Progenitor cell of endocrine pancreas (in vitro differentiated cells): ENCODE measurements around the gene HKDC1. TPM values are rescaled to one million over a fixed set of nuclear protein-coding genes. Genes with fewer than 3 reads are reported as not detected.
"Not testable (repeated sequence)": the region's sequence is repeated elsewhere in the genome, so short reads cannot be mapped to it uniquely, and the experiment has no call there.

Experiments used
- DNase-seq: peaks from one replicate; pipeline ENCODE4 v3.0.0; 2021; ENCODE audit warnings: low spot score; ENCODE audit not compliant: unreplicated experiment
- H3K27ac Mint-ChIP-seq: 2 replicates; pipeline ENCODE4 v1.8.0; 2021; ENCODE audit warnings: mild to moderate bottlenecking, moderate library complexity, mixed read lengths
- H3K27me3 Mint-ChIP-seq: 2 replicates; pipeline ENCODE4 v1.8.0; 2021; ENCODE audit warnings: mixed read lengths
- H3K36me3 Mint-ChIP-seq: 2 replicates; pipeline ENCODE4 v1.8.0; 2022; ENCODE audit warnings: mixed read lengths; ENCODE audit not compliant: insufficient read depth
- H3K4me1 Mint-ChIP-seq: 2 replicates; pipeline ENCODE4 v1.8.0; 2021; ENCODE audit warnings: low read depth, mixed read lengths
- H3K4me3 Mint-ChIP-seq: 2 replicates; pipeline ENCODE4 v1.8.0; 2021; ENCODE audit warnings: low read depth, mild to moderate bottlenecking, moderate library complexity, mixed read lengths
- H3K9me3 Mint-ChIP-seq: 2 replicates; pipeline ENCODE4 v1.8.0; 2021; ENCODE audit warnings: low read depth, mixed read lengths
- total RNA-seq: library from RNA; stranded (reverse); gene quantifications from 2 replicates; pipeline ENCODE4 v1.2.1, GENCODE V29; 2021
- TF ChIP-seq, protein P1 (sequence below): fragments of 200-600 bp; sonication (generic); IDR thresholded peaks from one replicate; pipeline ENCODE4 v1.5.0; 2021; ENCODE audit warnings: antibody characterized with exemption, mild to moderate bottlenecking; ENCODE audit not compliant: unreplicated experiment

The HKDC1 gene
- total RNA-seq, 1 donor from 2014 or later: 4.1 TPM

DNA sequence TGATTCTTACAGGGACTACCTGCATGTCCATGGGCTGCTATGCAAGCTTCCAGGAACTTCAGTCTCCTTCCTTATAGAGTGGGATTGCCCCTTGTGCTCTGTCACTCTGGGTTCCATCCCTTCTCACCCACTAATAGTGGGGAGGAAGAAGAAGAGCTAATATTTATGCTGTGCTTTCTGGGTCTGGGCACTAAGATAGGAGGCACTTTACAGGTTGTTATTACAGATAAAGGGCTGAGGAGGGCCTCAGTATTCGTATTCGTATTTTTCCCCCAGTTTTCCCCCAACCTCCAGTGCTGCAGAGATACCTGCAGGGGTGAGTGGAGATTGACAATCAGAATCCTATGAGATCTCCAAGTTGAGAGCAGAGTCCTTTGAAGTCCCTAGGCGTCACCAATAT is 72.3 kb downstream of the HKDC1 start:
- Mint-ChIP-seq H3K4me3 (no peak overlapping the region), H3K27me3 (peaks cover 11% of the 10 kb centered on the region), H3K9me3 (no peaks in the 10 kb centered on the region), H3K36me3 (no peaks in the 10 kb centered on the region), H3K27ac (no peak overlapping the region), H3K4me1 (no peaks in the 10 kb centered on the region)
- DNase-seq: no peak
- TF ChIP-seq, protein P1, sequence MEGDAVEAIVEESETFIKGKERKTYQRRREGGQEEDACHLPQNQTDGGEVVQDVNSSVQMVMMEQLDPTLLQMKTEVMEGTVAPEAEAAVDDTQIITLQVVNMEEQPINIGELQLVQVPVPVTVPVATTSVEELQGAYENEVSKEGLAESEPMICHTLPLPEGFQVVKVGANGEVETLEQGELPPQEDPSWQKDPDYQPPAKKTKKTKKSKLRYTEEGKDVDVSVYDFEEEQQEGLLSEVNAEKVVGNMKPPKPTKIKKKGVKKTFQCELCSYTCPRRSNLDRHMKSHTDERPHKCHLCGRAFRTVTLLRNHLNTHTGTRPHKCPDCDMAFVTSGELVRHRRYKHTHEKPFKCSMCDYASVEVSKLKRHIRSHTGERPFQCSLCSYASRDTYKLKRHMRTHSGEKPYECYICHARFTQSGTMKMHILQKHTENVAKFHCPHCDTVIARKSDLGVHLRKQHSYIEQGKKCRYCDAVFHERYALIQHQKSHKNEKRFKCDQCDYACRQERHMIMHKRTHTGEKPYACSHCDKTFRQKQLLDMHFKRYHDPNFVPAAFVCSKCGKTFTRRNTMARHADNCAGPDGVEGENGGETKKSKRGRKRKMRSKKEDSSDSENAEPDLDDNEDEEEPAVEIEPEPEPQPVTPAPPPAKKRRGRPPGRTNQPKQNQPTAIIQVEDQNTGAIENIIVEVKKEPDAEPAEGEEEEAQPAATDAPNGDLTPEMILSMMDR: no peak

DNA sequence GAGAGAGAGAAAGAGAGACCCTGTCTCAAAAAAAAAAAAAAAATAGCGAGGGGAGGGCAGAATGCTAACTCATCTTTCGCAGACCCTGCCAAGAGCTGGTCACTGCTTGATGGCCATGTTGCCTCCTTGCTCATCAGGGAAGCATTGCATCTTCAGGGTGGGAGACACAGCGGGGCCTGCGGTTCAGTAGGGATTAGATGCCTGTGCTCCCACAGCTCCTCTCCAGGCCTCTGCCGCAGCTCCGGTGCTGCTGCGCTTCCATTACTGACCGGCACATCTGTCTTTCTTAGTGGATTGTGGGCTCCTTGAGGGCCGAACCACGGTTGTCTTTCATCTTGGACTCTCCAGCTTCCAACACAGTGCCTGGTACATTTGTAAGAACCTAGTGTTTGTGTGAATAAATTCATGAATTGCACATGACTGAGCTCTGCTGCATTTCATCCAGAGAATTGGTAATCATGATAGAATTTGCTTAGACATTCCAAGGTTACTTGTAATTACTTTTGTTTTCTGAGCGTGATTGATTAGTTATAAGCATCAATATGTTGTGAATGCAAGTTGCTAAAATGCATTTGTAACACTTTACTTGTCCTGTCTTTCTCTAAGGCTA is 75.0 kb downstream of the HKDC1 start:
- no peak overlapping the region for H3K4me3 Mint-ChIP-seq
- no peaks in the 10 kb centered on the region for H3K4me1 Mint-ChIP-seq
- no peaks in the 10 kb centered on the region for H3K36me3 Mint-ChIP-seq
- H3K9me3 Mint-ChIP-seq: no peaks in the 10 kb centered on the region
- DNase-seq: no peak
- H3K27ac Mint-ChIP-seq: no peak overlapping the region
- TF ChIP-seq, protein P1: no peak
- peaks cover 11% of the 10 kb centered on the region for H3K27me3 Mint-ChIP-seq

DNA sequence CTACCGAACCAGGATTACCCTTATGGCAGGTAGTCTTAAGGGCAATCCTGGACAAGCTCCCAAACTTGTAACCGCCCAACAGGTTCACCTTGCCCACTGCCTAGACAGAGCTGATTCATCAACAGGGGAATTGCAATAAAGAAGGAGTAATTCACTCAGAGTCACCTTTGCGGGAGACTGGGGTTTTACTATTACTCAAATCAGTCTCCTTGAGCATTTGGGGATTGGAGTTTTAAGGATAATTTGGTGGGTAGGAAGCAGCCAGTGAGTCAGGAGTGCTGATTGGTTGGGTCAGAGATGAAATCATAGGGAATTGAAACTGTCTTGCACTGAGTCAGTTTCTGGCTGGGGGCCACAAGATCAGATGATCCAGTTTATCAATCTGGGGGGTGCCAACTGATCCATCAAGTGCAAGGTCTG is 83.5 kb downstream of the HKDC1 start:
- TF ChIP-seq, protein P1: no peak
- H3K27ac Mint-ChIP-seq: no peak overlapping the region
- peaks cover 8% of the 10 kb centered on the region for H3K4me1 Mint-ChIP-seq
- no peaks in the 10 kb centered on the region for H3K9me3 Mint-ChIP-seq
- no peaks in the 10 kb centered on the region for H3K36me3 Mint-ChIP-seq
- no peak for DNase-seq
- H3K4me3 Mint-ChIP-seq: no peak overlapping the region
- H3K27me3 Mint-ChIP-seq: no peaks in the 10 kb centered on the region

DNA sequence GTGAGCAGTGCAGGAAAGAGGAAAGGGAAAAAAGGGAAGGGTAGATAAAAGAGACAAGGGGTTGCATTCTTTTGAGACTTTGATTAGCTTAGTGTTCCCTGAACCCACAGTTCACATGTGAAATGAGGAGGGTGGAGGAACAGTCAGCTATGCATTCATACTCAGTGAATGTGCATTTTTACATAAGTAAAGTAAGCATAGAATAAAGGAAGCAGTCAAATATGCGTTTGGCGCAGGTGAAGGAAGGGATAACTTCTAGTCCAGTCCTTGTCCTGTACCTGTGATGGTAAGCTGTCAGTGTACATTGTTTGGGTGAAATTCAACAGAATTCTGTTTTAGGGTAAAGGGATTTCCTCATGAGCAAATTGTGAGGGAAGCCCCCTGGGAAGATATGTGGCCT is 86.3 kb downstream of the HKDC1 start:
- TF ChIP-seq, protein P1: no peak
- no peaks in the 10 kb centered on the region for H3K9me3 Mint-ChIP-seq
- peaks cover 13% of the 10 kb centered on the region for H3K4me1 Mint-ChIP-seq
- no peak overlapping the region for H3K27ac Mint-ChIP-seq
- H3K27me3 Mint-ChIP-seq: peaks cover 3% of the 10 kb centered on the region
- no peaks in the 10 kb centered on the region for H3K36me3 Mint-ChIP-seq
- DNase-seq: no peak
- no peak overlapping the region for H3K4me3 Mint-ChIP-seq

DNA sequence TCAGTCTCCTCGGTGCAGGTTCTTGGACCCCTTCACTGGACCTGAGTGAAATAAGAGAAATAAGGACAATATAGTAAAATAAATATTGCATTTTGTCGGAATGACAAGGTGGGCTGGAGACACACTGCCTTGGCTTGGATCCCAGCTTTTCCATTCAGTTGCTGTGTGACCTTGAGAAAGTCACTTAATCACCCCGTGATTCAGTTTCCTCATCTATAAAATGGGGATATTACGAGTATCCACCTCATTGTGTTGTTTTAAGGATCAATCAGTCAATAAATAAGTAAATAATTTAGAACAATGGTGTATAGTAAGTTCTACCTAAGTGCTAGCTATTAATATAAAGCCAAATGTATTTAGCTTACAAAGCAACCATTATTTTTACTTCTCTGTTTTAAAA is 87.3 kb downstream of the HKDC1 start:
- TF ChIP-seq, protein P1: no peak
- no peak overlapping the region for H3K27ac Mint-ChIP-seq
- peaks cover 4% of the 10 kb centered on the region for H3K27me3 Mint-ChIP-seq
- no peak overlapping the region for H3K4me3 Mint-ChIP-seq
- H3K4me1 Mint-ChIP-seq: peaks cover 14% of the 10 kb centered on the region
- no peak for DNase-seq
- no peaks in the 10 kb centered on the region for H3K9me3 Mint-ChIP-seq
- H3K36me3 Mint-ChIP-seq: no peaks in the 10 kb centered on the region

DNA sequence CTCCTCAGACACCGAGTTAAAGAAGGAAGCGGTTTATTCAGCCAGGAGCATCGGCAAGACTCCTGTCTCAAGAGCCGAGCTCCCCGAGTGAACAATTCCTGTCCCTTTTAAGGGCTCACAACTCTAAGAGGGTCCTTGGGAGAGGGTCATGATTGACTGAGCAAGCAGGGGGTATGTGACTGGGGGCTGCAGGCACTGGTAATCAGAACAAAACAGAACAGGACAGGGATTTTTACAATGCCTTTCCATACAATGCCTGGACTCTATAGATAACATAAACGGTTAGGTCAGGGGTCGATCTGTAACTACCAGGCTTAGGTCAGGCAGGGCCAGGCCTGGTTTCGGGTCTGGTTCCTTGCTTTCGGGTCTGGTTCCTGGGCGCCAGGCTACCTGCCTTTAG is 88.2 kb downstream of the HKDC1 start:
- H3K4me1 Mint-ChIP-seq: peaks cover 11% of the 10 kb centered on the region
- not testable (repeated sequence) for H3K4me3 Mint-ChIP-seq, H3K36me3 Mint-ChIP-seq

More for the DNA sequence above, 88.2 kb downstream of the HKDC1 start:
- H3K27ac Mint-ChIP-seq, DNase-seq, H3K9me3 Mint-ChIP-seq, H3K27me3 Mint-ChIP-seq: not testable (repeated sequence)
